Vagina (tissue), 2 donors: Measurements from ENCODE around the gene TTC7B. TPM values are rescaled to one million over a fixed set of nuclear protein-coding genes. Genes with fewer than 3 reads are reported as not detected.

Source experiments
- DNase-seq, 2 donors: peaks; one replicate each; pipeline ENCODE4 v3.0.0-alpha.2; 2017; ENCODE audit errors: extremely low spot score in 2 of 2
- H3K27ac ChIP-seq: fragments of 200-600 bp; sonication (generic); one replicate; pipeline ENCODE4 v1.5.1; 2019
- H3K27me3 ChIP-seq: fragments of 200-600 bp; sonication (generic); one replicate; pipeline ENCODE4 v1.5.1; 2019
- H3K36me3 ChIP-seq, 2 donors: fragments of 200-600 bp; sonication (generic); one replicate each; pipeline ENCODE4 v1.5.1; 2017 to 2019
- H3K4me1 ChIP-seq: fragments of 200-600 bp; sonication (generic); one replicate; pipeline ENCODE4 v1.5.1; 2019
- H3K4me3 ChIP-seq, 2 donors: fragments of 200-600 bp; sonication (generic); 1 replicate in 1 of 2; 2 replicates in 1 of 2; pipeline ENCODE4 v1.5.1; 2016 to 2019
- H3K9me3 ChIP-seq: fragments of 200-600 bp; sonication (generic); one replicate; pipeline ENCODE4 v1.5.1; 2019
- POLR2A ChIP-seq, 2 donors: fragments of 450-650 bp; IDR thresholded peaks; one replicate each; pipeline ENCODE4 v1.6.1; 2017; ENCODE audit warnings: antibody characterized with exemption in 2 of 2, mild to moderate bottlenecking in 2 of 2, moderate library complexity in 2 of 2
- POLR2AphosphoS5 ChIP-seq, 2 donors: sonication (generic); formaldehyde crosslinking; IDR thresholded peaks; one replicate each; pipeline ENCODE4 v1.9.0; 2017; ENCODE audit warnings: antibody characterized with exemption in 2 of 2, mild to moderate bottlenecking in 2 of 2, low read depth in 1 of 2; ENCODE audit not compliant: insufficient read depth in 1 of 2
- intact Hi-C: fragments of 100-400 bp; cut with DNase I; formaldehyde crosslinking; loops from one replicate; pipeline ENCODE4 v1.15.1; 2023
- total RNA-seq: library from RNA; depleted of rRNA; stranded (reverse); fragments of >200 nt; gene quantifications from one replicate; pipeline ENCODE4 v1.2.3, GENCODE V29; 2016
- TF ChIP-seq, protein P1 (sequence below), 3 experiments: fragments of 450-650 bp in 2 of 3; fragments of 200-600 bp in 1 of 3; sonication (generic) in 1 of 3; IDR thresholded peaks; one replicate each; pipeline ENCODE4 v1.5.1; 2017 to 2019; ENCODE audit warnings: antibody characterized with exemption in 3 of 3, mild to moderate bottlenecking in 2 of 3, moderate library complexity in 2 of 3

Gene TTC7B
- total RNA-seq, 1 donor from 2014 or later, result 56.0 TPM

DNA sequence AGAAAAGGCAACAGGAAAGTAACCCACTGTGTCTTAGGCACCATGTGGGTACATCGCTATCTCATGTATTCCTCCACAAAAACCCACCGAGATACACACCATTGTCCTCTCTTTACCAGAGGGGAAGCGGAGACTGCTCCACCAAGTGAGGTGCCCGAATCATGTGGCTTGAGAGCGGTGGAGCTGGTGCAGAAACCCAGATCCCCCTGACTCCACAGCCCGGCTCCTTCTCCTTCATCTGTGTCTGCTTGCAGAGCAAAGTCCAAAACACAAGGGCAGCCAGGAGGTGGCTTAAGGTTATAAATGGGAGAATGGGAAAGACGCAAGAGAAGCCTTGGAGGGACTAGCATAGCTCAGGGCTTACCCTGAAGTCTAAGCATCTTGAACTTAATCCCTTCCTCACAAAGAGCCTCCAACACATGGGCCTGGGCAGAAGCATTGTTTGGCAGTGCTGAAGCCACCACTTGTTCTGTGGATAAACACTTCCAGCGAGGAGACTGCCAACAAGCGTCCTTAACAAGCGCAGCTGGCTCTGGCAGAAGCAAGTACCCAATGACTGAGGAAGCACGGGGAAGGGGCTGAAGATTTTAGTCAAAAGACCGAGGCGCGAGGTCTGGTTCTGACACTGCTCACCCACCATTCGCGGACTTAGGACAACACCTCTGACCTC lies 83.0 kb downstream of the TTC7B start:
- no peaks in the 10 kb centered on the region for H3K9me3 ChIP-seq
- H3K36me3 ChIP-seq, result no peaks in the 10 kb centered on the region
- peak in 1 of 2 donors; percentile 40 for DNase-seq
- TF ChIP-seq POLR2AphosphoS5 (IDR thresholded peaks at IDR 0.05; ENCODE audit: insufficient read depth in 1 of 2, low read depth in 1 of 2) (no peak), POLR2A (IDR thresholded peaks at IDR 0.05) (no peak)
- TF ChIP-seq, protein P1, sequence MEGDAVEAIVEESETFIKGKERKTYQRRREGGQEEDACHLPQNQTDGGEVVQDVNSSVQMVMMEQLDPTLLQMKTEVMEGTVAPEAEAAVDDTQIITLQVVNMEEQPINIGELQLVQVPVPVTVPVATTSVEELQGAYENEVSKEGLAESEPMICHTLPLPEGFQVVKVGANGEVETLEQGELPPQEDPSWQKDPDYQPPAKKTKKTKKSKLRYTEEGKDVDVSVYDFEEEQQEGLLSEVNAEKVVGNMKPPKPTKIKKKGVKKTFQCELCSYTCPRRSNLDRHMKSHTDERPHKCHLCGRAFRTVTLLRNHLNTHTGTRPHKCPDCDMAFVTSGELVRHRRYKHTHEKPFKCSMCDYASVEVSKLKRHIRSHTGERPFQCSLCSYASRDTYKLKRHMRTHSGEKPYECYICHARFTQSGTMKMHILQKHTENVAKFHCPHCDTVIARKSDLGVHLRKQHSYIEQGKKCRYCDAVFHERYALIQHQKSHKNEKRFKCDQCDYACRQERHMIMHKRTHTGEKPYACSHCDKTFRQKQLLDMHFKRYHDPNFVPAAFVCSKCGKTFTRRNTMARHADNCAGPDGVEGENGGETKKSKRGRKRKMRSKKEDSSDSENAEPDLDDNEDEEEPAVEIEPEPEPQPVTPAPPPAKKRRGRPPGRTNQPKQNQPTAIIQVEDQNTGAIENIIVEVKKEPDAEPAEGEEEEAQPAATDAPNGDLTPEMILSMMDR (IDR thresholded peaks at IDR 0.05), result no peak
- intact Hi-C loops, result no loop called here
- H3K4me3 ChIP-seq, result no peak overlapping the region
- H3K27me3 ChIP-seq, result no peaks in the 10 kb centered on the region
- no peaks in the 10 kb centered on the region for H3K4me1 ChIP-seq
- no peak overlapping the region for H3K27ac ChIP-seq

DNA sequence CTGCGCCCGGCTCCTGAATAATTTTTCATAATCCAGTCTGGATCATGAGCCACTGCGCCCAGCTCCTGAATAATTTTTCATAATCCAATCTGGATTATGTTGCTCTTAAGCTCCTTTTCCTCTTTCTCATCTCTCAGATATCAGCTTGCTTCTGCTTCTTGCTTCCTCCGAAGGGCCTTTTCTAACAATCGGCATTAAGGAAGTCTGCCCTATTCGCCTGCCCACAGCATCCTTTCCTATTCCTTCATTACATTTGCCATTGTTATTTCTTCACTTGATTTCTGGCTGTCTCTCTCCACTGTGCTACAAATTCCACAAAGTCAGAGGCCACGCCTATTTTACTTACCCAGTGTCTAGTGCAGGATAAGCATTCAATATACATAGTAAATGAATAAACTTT lies 83.5 kb downstream of the TTC7B start:
- intact Hi-C loops, result no loop called here
- TF ChIP-seq POLR2A (IDR thresholded peaks at IDR 0.05) (no peak), POLR2AphosphoS5 (IDR thresholded peaks at IDR 0.05; ENCODE audit: insufficient read depth in 1 of 2, low read depth in 1 of 2) (no peak)
- TF ChIP-seq, protein P1 (IDR thresholded peaks at IDR 0.05), result no peak
- peak in 1 of 2 donors; percentile 32 for DNase-seq
- Histone ChIP-seq H3K36me3 (no peaks in the 10 kb centered on the region), H3K27ac (no peak overlapping the region), H3K4me3 (no peak overlapping the region), H3K4me1 (no peaks in the 10 kb centered on the region), H3K27me3 (no peaks in the 10 kb centered on the region), H3K9me3 (no peaks in the 10 kb centered on the region)

GRCh38 chr14:90732139-90732538 lies 84.1 kb downstream of the TTC7B start:
- Histone ChIP-seq H3K9me3 (no peaks in the 10 kb centered on the region), H3K4me3 (no peak overlapping the region), H3K36me3 (no peaks in the 10 kb centered on the region), H3K27ac (no peak overlapping the region), H3K27me3 (no peaks in the 10 kb centered on the region), H3K4me1 (no peaks in the 10 kb centered on the region)
- intact Hi-C loops, result no loop called here
- no peak for DNase-seq
- TF ChIP-seq POLR2AphosphoS5 (IDR thresholded peaks at IDR 0.05; ENCODE audit: insufficient read depth in 1 of 2, low read depth in 1 of 2) (no peak), POLR2A (IDR thresholded peaks at IDR 0.05) (no peak)
- TF ChIP-seq, protein P1 (IDR thresholded peaks at IDR 0.05), result no peak

DNA sequence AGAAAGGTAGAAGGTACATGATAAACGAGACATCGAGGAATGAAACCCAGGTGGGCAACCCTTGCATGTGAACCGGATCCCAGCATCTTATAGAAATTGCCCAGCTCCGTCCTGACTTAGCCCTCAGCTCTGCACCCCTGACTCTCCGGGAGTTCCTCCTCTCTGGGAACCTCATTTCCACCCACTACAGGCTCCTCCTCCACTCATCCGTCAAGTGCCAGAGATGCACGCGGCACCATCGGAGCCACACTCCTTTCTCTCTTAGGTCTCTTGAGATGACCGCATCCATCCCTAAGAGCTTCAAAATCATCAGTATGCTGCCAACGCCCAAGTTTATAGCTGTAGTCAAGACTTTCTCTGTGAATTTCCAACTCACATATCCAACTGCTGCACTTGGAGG lies 84.7 kb downstream of the TTC7B start:
- no peak for TF ChIP-seq POLR2AphosphoS5 (IDR thresholded peaks at IDR 0.05; ENCODE audit: insufficient read depth in 1 of 2, low read depth in 1 of 2)
- TF ChIP-seq, protein P1 (IDR thresholded peaks at IDR 0.05), result no peak
- TF ChIP-seq POLR2A (IDR thresholded peaks at IDR 0.05), result no peak
- DNase-seq, result peak in 1 of 2 donors; percentile 47
- H3K36me3 ChIP-seq, result no peaks in the 10 kb centered on the region
- H3K27ac ChIP-seq, result no peak overlapping the region
- H3K4me3 ChIP-seq, result no peak overlapping the region
- intact Hi-C loops, result no loop called here
- H3K4me1 ChIP-seq, result peaks cover 6% of the 10 kb centered on the region
- H3K27me3 ChIP-seq, result no peaks in the 10 kb centered on the region
- no peaks in the 10 kb centered on the region for H3K9me3 ChIP-seq

DNA sequence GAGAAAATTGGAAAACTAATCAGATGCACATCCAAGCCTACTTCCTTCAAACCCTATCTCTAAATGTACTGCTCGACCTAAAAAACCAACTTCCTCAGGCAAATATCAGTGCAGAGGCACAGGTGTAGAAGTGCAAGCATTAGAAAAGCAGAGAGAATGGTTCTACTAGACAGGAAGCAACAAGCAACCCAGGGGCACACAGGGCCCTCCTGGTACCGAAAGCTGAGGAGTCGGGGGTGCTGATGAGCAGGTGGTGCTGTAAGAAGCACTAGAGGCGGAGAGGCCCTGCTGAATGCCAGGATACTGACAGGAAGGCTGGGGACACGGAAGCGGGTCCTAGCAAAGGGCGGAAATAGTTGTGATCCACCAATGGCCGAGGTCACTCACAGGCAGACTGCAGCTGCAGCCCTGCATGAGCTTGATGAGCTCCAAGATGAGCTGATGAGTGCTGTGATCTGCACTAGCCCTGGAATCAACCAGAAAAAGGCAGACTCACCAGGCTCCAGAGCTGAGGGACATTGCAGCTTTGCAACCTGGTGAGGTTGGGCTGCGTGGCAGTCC lies 85.9 kb downstream of the TTC7B start:
- TF ChIP-seq POLR2A (IDR thresholded peaks at IDR 0.05), result no peak
- TF ChIP-seq POLR2AphosphoS5 (IDR thresholded peaks at IDR 0.05; ENCODE audit: insufficient read depth in 1 of 2, low read depth in 1 of 2), result no peak
- TF ChIP-seq, protein P1 (IDR thresholded peaks at IDR 0.05), result no peak
- intact Hi-C loops, result no loop called here
- no peaks in the 10 kb centered on the region for H3K27me3 ChIP-seq
- peaks cover 9% of the 10 kb centered on the region for H3K4me1 ChIP-seq
- H3K27ac ChIP-seq, result no peak overlapping the region
- DNase-seq, result peak in 1 of 2 donors; percentile 76
- H3K36me3 ChIP-seq, result no peaks in the 10 kb centered on the region
- H3K4me3 ChIP-seq, result no peak overlapping the region
- no peaks in the 10 kb centered on the region for H3K9me3 ChIP-seq
